Esophagus (tissue), 2 donors: ENCODE measurements around the gene SERTAD2. TPM values are rescaled to one million over a fixed set of nuclear protein-coding genes. Genes with fewer than 3 reads are reported as not detected.

Experiments used
- H3K27ac ChIP-seq, 2 donors: one replicate each; pipeline ENCODE4 v1.5.1; 2013; ENCODE audit warnings: low read depth in 2 of 2, mild to moderate bottlenecking in 2 of 2, inconsistent platforms in 1 of 2, low read length in 1 of 2, moderate library complexity in 1 of 2
- H3K27me3 ChIP-seq, 2 donors: one replicate each; pipeline ENCODE4 v1.6.1; 2013; ENCODE audit warnings: low read length in 2 of 2, control low read depth in 1 of 2, mild to moderate bottlenecking in 1 of 2; ENCODE audit not compliant: insufficient read depth in 2 of 2, control insufficient read depth in 1 of 2
- H3K36me3 ChIP-seq, 2 donors: one replicate each; pipeline ENCODE4 v1.6.1; 2013; ENCODE audit warnings: low read length in 1 of 2; ENCODE audit not compliant: control insufficient read depth in 2 of 2, insufficient read depth in 2 of 2
- H3K4me1 ChIP-seq, 2 donors: one replicate each; pipeline ENCODE4 v1.6.1; 2013; ENCODE audit warnings: low read length in 1 of 2; ENCODE audit not compliant: control insufficient read depth in 2 of 2, insufficient read depth in 2 of 2
- H3K4me3 ChIP-seq, 2 donors: one replicate each; pipeline ENCODE4 v1.5.1; 2013; ENCODE audit warnings: low read length in 2 of 2, mild to moderate bottlenecking in 2 of 2, low read depth in 1 of 2, moderate library complexity in 1 of 2
- H3K9me3 ChIP-seq, 2 donors: one replicate each; pipeline ENCODE4 v1.6.1; 2013; ENCODE audit warnings: mild to moderate bottlenecking in 2 of 2, low read depth in 1 of 2, low read length in 1 of 2, moderate library complexity in 1 of 2; ENCODE audit not compliant: control insufficient read depth in 2 of 2, insufficient read depth in 1 of 2
- WGBS, 2 donors: extraction: QIAGEN DNeasy Blood & Tissue Kit; methylation state at CpG; one replicate each; pipeline ENCODE4 v1.1.7; 2013; 5-methylcytosine and 5-hydroxymethylcytosine counted together
- polyA plus RNA-seq, 2 donors: library from polyadenylated mRNA; stranded (reverse); fragments of 200-250 nt; gene quantifications; one replicate each; pipeline ENCODE4 v1.2.3, GENCODE V29; 2013
- donor health status: healthy with polysubstance abuse.
- donor health status: Bipolar disorder and iron deficiency.

Gene SERTAD2
- polyA plus RNA-seq, 2 donors: 13.6 to 22.9 TPM

DNA sequence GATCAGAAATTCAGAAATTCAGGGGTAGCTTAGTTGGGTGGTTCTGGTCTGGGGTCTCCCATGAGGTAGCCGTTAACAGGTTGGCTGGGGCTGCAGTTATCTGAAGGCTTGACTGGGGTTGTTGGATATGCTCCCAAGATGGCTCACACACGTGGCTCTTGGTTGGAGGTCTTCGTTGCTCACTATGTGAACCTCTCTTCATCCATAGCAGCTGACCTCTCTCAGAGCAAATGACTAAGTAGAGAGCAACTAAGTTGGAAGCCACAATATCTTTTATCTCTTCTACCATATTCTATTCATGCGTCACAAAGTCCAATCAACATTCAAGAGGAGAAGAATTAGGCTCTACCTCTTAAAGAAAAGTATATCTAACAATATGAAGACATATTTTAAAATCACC, 38.7 kb upstream of the SERTAD2 start:
- H3K4me3 ChIP-seq: no peak overlapping the region
- no peaks in the 10 kb centered on the region for H3K36me3 ChIP-seq
- no peaks in the 10 kb centered on the region for H3K27me3 ChIP-seq
- H3K9me3 ChIP-seq: no peaks in the 10 kb centered on the region
- WGBS, 2 donors: 70 to 84% methylated on average over 4 of the region's 4 CpGs
- no peaks in the 10 kb centered on the region for H3K4me1 ChIP-seq
- H3K27ac ChIP-seq: no peak overlapping the region

DNA sequence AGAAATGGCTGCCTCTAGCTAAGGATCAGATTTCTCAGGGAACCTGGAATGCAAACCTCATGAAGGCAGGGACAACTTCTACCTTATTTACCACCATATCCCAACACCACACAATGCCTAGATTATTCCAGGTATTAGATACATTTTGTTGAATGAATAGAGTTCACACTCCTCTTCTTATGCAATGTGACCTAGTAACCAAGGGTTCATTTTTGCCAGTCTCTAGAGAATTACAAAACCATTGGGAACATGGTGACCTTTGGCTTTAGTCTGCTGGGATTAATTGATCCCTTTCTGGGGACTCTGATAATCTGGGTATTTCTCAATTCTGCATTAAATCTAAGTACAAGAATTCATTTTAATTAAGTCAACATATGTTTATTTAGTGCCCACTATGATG, 35.2 kb upstream of the SERTAD2 start:
- H3K27ac ChIP-seq: no peak overlapping the region
- H3K9me3 ChIP-seq: no peaks in the 10 kb centered on the region
- no peaks in the 10 kb centered on the region for H3K27me3 ChIP-seq
- no peaks in the 10 kb centered on the region for H3K4me1 ChIP-seq
- no peak overlapping the region for H3K4me3 ChIP-seq
- H3K36me3 ChIP-seq: no peaks in the 10 kb centered on the region

DNA sequence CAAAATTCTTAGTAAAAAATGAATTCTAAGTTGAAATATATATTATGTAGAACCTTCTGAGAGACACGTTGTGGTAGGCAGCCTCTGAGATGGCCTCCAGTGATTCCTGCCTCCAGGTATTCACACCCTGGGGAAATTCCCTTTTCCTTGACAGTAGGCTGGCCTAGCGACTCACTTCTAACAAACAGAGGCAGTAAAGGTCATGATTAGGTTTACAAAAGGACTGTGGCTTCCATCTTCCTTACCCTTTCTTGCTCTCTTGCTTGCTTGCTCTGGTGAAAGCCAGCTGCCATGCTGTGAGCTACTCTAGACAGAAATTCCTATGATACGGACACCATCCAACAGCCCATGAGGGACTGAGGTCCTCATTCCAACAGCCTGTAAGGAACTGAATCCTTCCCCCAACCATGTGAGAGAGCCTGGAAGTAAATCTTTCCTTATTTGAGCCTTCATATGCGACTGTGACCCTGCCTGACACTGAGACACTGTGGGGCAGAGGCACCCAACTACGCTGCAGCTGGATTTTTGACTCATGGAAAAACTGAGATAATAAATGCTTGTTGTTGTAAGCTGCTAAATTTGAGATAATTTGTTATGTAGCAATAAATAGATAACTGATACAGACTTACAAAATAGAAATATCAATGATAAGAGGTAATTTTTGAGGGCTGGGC, 32.7 kb upstream of the SERTAD2 start:
- H3K27me3 ChIP-seq: no peaks in the 10 kb centered on the region
- H3K9me3 ChIP-seq: no peaks in the 10 kb centered on the region
- 87% methylated on average over 5 of the region's 5 CpGs for WGBS, 2 donors
- no peaks in the 10 kb centered on the region for H3K4me1 ChIP-seq
- no peaks in the 10 kb centered on the region for H3K36me3 ChIP-seq
- no peak overlapping the region for H3K27ac ChIP-seq
- no peak overlapping the region for H3K4me3 ChIP-seq

DNA sequence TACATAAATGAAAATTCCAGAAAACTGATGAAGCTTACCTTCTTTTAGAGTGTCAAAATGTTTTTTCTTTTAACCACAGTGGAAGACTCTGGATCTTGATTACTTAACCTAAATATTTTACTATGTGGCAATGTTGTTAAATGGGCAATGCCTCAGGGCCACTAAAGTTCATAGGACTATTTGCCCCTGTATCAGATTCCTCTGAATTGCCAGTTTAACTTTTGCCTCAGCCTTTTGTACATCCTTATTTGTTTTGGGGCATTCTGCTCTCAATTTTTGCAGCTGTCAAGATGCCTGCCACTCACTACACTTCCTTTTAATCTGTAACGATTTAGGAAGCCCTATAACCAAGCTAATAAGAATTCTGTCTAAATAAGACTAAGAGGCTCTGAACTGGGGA, 31.7 kb upstream of the SERTAD2 start:
- Histone ChIP-seq H3K27ac (no peak overlapping the region), H3K9me3 (no peaks in the 10 kb centered on the region), H3K27me3 (no peaks in the 10 kb centered on the region), H3K36me3 (no peaks in the 10 kb centered on the region), H3K4me3 (no peak overlapping the region), H3K4me1 (no peaks in the 10 kb centered on the region)
- 62 to 67% methylated on average over 1 of the region's 1 CpG for WGBS, 2 donors

DNA sequence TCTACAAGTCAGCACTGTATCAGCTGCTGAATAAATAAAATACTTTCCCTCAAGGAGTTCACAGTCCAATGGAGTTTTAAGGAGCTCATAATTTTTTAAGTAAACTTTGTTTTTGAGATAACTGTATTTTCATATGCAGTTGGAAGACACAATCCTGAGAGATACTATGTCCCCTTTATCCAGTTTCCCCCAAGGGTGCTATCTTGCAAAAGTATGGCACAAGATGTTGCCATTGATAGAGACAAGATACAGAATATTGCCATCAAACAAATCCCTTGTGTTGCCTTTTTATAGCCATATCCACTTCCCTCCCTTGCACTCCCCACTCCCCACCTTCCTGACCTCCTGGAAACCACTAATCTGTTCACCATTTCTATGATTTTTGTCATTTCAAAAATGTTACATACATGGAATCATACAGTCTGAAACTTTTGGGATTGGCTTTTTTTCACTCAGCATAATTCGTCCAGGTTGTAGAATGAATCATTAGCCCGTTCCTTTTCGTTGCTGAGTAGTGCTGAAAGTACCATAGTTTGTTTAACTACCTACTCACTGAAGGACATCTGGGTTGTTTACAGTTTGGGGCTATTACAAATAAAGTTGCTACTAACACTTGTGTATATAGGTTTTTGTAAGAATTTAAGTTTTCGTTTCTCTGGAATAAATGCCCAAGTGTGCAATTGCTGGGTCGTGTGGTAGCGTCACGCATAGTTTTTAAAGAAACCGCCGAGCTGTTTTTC, 30.2 kb upstream of the SERTAD2 start:
- Histone ChIP-seq H3K4me3 (no peak overlapping the region), H3K27me3 (no peaks in the 10 kb centered on the region), H3K9me3 (no peaks in the 10 kb centered on the region), H3K4me1 (no peaks in the 10 kb centered on the region), H3K36me3 (no peaks in the 10 kb centered on the region), H3K27ac (no peak overlapping the region)
- WGBS, 2 donors: 94 to 96% methylated on average over 9 of the region's 9 CpGs

DNA sequence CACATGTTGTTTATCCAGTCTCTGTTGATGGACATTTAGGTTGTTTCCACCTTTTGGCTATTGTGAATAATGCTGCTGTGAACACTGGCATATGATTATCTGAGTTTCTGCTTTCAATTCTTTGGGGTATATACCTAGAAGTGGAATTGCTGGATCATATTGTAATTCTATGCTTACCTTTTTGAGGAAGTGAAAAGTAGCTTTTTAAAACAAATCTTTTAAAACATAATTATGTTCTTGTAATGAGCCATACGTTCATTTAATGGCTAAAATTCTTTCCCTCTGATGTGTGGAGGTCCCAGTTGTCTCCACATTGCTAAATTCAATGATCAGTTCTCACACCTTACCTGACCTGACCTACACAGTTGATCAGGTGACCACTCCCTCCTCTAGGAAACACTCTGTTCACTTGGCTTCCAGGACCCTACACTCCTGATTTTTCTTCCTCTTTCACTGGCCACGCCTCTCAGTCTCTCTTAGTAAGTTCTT, 27.8 kb upstream of the SERTAD2 start:
- H3K9me3 ChIP-seq: no peaks in the 10 kb centered on the region

DNA sequence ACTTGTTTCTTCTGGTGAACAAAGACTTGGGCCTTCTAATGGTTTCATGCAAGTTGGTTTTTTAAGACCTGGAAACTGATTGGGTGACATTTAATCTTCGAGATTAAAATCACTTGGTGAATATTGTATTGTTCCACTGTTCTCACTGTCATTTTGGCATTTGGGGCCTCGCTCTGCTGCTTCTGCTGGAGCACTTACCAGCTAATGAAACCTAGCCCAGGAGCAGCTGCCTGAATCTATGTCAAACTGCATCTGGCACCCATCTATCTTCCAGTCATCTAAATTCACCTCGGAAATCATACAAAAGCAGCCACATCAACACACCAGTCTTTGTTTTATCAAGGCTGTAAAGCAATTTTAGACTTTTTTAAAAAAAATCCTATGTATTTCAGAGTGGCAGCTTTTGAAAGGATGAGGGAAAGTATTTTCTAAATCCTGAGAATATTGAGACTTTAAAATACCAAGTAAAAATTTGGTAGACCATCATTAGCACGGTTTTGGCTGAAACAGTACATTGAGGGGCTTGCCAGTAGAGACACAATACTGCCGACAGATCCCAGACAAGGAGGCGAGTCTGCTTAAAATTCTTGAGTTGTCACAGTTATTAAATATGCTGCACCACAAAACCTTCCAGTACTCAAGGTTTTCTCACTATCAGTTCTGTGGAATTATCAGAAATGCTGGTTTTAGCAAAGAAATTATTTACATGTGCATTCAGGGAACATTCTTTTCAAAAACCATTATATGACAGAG, 26.1 kb upstream of the SERTAD2 start:
- 84 to 85% methylated on average over 6 of the region's 6 CpGs for WGBS, 2 donors
- H3K27ac ChIP-seq: no peak overlapping the region
- H3K4me3 ChIP-seq: no peak overlapping the region
- H3K9me3 ChIP-seq: no peaks in the 10 kb centered on the region
- H3K27me3 ChIP-seq: no peaks in the 10 kb centered on the region
- H3K36me3 ChIP-seq: no peaks in the 10 kb centered on the region
- H3K4me1 ChIP-seq: no peaks in the 10 kb centered on the region

More for the DNA sequence above, 27.8 kb upstream of the SERTAD2 start:
- Histone ChIP-seq H3K36me3 (no peaks in the 10 kb centered on the region), H3K4me3 (no peak overlapping the region), H3K27me3 (no peaks in the 10 kb centered on the region), H3K27ac (no peak overlapping the region), H3K4me1 (no peaks in the 10 kb centered on the region)
- WGBS, 2 donors: 81 to 91% methylated on average over 2 of the region's 2 CpGs

DNA sequence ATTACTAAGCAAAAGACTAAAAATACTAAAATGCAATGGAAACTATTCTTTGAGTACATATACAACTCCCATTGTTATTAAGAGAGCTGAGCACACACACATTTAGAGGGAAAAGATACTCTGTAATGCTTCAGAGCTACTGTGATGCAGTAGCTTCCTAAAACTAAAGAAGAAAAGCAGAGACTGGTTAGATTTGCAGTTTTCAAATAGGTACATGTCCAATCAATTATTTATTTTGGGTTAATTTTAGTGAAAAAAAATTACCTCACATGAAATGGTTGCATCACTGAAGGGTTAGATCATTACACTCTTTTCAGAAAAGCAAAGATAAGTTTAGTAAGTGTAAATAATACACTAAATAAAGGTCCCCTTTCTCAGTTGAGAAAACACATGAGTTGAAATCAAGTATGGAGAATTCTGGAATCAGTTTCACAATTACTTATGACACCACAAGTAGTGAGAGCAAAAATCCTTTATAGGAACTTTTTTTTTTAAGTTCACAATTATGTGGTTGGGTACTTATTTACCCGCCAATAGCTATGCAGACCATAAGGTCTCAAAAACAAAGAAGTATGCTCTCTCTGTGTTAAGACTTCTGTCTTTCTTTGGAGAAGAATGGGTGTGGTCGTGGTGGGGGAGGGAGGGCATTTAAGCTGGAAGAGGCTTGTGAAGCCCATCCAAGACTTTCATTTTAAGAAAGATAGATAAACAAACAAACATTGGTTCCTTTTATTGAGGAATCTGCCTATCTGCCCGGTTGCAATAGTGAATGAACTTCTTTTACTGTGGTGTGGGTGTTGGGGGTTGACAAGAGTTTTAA, 25.3 kb upstream of the SERTAD2 start:
- H3K4me1 ChIP-seq: no peaks in the 10 kb centered on the region
- WGBS, 2 donors: 51 to 57% methylated on average over 3 of the region's 3 CpGs
- H3K36me3 ChIP-seq: no peaks in the 10 kb centered on the region
- H3K27me3 ChIP-seq: no peaks in the 10 kb centered on the region
- H3K27ac ChIP-seq: no peak overlapping the region
- H3K9me3 ChIP-seq: no peaks in the 10 kb centered on the region
- H3K4me3 ChIP-seq: no peak overlapping the region

DNA sequence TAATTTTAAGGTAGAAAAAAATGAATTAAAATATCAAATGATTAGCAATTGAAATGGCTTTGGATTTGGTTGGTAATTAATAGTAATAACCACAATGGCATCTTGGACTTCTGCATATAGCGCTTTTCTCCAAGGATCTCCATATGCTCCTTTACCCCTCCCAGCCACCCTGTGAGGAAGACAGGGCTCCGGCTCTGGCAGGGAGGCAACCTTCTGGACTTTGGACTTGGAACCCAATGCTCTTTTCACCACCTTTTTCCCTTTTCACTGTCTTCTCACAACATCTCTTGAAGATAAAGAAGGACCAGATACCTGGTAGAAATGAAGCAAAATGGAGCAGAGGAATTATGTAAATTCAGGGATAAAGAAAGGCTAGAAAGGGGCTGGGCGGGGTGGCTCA, 23.8 kb upstream of the SERTAD2 start:
- no peaks in the 10 kb centered on the region for H3K9me3 ChIP-seq
- 94 to 97% methylated on average over 3 of the region's 3 CpGs for WGBS, 2 donors
- no peaks in the 10 kb centered on the region for H3K36me3 ChIP-seq
- H3K4me1 ChIP-seq: no peaks in the 10 kb centered on the region
- no peak overlapping the region for H3K27ac ChIP-seq
- no peak overlapping the region for H3K4me3 ChIP-seq
- H3K27me3 ChIP-seq: no peaks in the 10 kb centered on the region
